Measurements from ENCODE around the gene FADS6. TPM values are rescaled to one million over a fixed set of nuclear protein-coding genes. Genes with fewer than 3 reads are reported as not detected.
A peak's percentile ranks its signal among the peaks of the same experiment; 100 is the strongest.

The FADS6 gene
- total and polyA plus RNA-seq, 4 donors: 1.9 to 8.7 (median 6.3) TPM

GRCh38 chr17:74875977-74876593 is 17.3 kb downstream of the FADS6 start:
- peaks cover 3% of the 10 kb centered on the region for H3K27me3 ChIP-seq (ENCODE audit: control insufficient read depth, insufficient read depth, low read length)
- H3K36me3 ChIP-seq (ENCODE audit: control insufficient read depth, insufficient read depth, low read length): peaks cover 2% of the 10 kb centered on the region
- H3K27ac ChIP-seq (ENCODE audit: low read depth, low read length): no peak overlapping the region
- WGBS (ENCODE audit: insufficient coverage): 34% methylated on average over 5 of the region's 6 CpGs
- H3K9me3 ChIP-seq (ENCODE audit: control insufficient read depth, insufficient read depth, low read length): no peaks in the 10 kb centered on the region
- no peak for DNase-seq (ENCODE audit: low read depth in 4 of 6, low spot score in 6 of 6)
- no peak overlapping the region for H3K4me3 ChIP-seq (ENCODE audit: low read depth, low read length)
- H3K4me1 ChIP-seq (ENCODE audit: control insufficient read depth, insufficient read depth, low read length): peaks cover 15% of the 10 kb centered on the region

- no peak overlapping the region for H3K27ac ChIP-seq (ENCODE audit: low read depth, low read length)
- H3K36me3 ChIP-seq (ENCODE audit: control insufficient read depth, insufficient read depth, low read length): peaks cover 2% of the 10 kb centered on the region
- H3K9me3 ChIP-seq (ENCODE audit: control insufficient read depth, insufficient read depth, low read length): no peaks in the 10 kb centered on the region
- peaks cover 15% of the 10 kb centered on the region for H3K4me1 ChIP-seq (ENCODE audit: control insufficient read depth, insufficient read depth, low read length)
- peak in 2 of 6 donors; percentile 78 to 80 for DNase-seq (ENCODE audit: low read depth in 4 of 6, low spot score in 6 of 6)
- no peak overlapping the region for H3K4me3 ChIP-seq (ENCODE audit: low read depth, low read length)
- H3K27me3 ChIP-seq (ENCODE audit: control insufficient read depth, insufficient read depth, low read length): no peaks in the 10 kb centered on the region
- WGBS (ENCODE audit: insufficient coverage): 62% methylated on average over 2 of the region's 5 CpGs
These were observed 18.1 kb downstream of the FADS6 start for GRCh38 chr17:74875155-74875976.

GRCh38 chr17:74874615-74875037 is 18.8 kb downstream of the FADS6 start:
- DNase-seq (ENCODE audit: low read depth in 4 of 6, low spot score in 6 of 6): no peak
- Histone ChIP-seq H3K27ac (ENCODE audit: low read depth, low read length) (no peak overlapping the region), H3K27me3 (ENCODE audit: control insufficient read depth, insufficient read depth, low read length) (no peaks in the 10 kb centered on the region), H3K4me3 (ENCODE audit: low read depth, low read length) (no peak overlapping the region), H3K36me3 (ENCODE audit: control insufficient read depth, insufficient read depth, low read length) (peaks cover 6% of the 10 kb centered on the region), H3K9me3 (ENCODE audit: control insufficient read depth, insufficient read depth, low read length) (no peaks in the 10 kb centered on the region), H3K4me1 (ENCODE audit: control insufficient read depth, insufficient read depth, low read length) (peaks cover 15% of the 10 kb centered on the region)
- no CpG with 5 or more reads among the region's 5 CpGs for WGBS (ENCODE audit: insufficient coverage)

- WGBS (ENCODE audit: insufficient coverage): 78% methylated on average over 4 of the region's 6 CpGs
- Histone ChIP-seq H3K4me3 (ENCODE audit: low read depth, low read length) (peak overlapping the region; percentile 81), H3K27me3 (ENCODE audit: control insufficient read depth, insufficient read depth, low read length) (no peaks in the 10 kb centered on the region), H3K36me3 (ENCODE audit: control insufficient read depth, insufficient read depth, low read length) (peaks cover 6% of the 10 kb centered on the region), H3K27ac (ENCODE audit: low read depth, low read length) (peak overlapping the region; percentile 86), H3K4me1 (ENCODE audit: control insufficient read depth, insufficient read depth, low read length) (peaks cover 15% of the 10 kb centered on the region), H3K9me3 (ENCODE audit: control insufficient read depth, insufficient read depth, low read length) (no peaks in the 10 kb centered on the region)
- DNase-seq (ENCODE audit: low read depth in 4 of 6, low spot score in 6 of 6): no peak
These were observed 19.4 kb downstream of the FADS6 start for GRCh38 chr17:74873874-74874614.

- peak; percentile 99 to 100 (median 100) for DNase-seq (ENCODE audit: low read depth in 4 of 6, low spot score in 6 of 6)
- no peaks in the 10 kb centered on the region for H3K9me3 ChIP-seq (ENCODE audit: control insufficient read depth, insufficient read depth, low read length)
- H3K27ac ChIP-seq (ENCODE audit: low read depth, low read length): peak overlapping the region; percentile 86
- peak overlapping the region; percentile 81 for H3K4me3 ChIP-seq (ENCODE audit: low read depth, low read length)
- peaks cover 6% of the 10 kb centered on the region for H3K36me3 ChIP-seq (ENCODE audit: control insufficient read depth, insufficient read depth, low read length)
- 0% methylated on average over 26 of the region's 55 CpGs for whole genome bisulfite sequencing (ENCODE audit: insufficient coverage)
- peaks cover 15% of the 10 kb centered on the region for H3K4me1 ChIP-seq (ENCODE audit: control insufficient read depth, insufficient read depth, low read length)
- H3K27me3 ChIP-seq (ENCODE audit: control insufficient read depth, insufficient read depth, low read length): no peaks in the 10 kb centered on the region
These were observed 20.2 kb downstream of the FADS6 start for GRCh38 chr17:74873037-74873873.

- Histone ChIP-seq H3K9me3 (ENCODE audit: control insufficient read depth, insufficient read depth, low read length) (no peaks in the 10 kb centered on the region), H3K36me3 (ENCODE audit: control insufficient read depth, insufficient read depth, low read length) (peaks cover 6% of the 10 kb centered on the region), H3K27me3 (ENCODE audit: control insufficient read depth, insufficient read depth, low read length) (no peaks in the 10 kb centered on the region), H3K4me3 (ENCODE audit: low read depth, low read length) (peak within 1 kb of the TSS; percentile 81), H3K4me1 (ENCODE audit: control insufficient read depth, insufficient read depth, low read length) (peaks cover 15% of the 10 kb centered on the region), H3K27ac (ENCODE audit: low read depth, low read length) (peak within 1 kb of the TSS; percentile 86)
- WGBS (ENCODE audit: insufficient coverage): 6% methylated on average over 38 of the region's 38 CpGs
- no peak for DNase-seq (ENCODE audit: low read depth in 4 of 6, low spot score in 6 of 6)
These were observed 21.0 kb downstream of the FADS6 start, which contains the start of gene FDXR for GRCh38 chr17:74872313-74873036. Gene FDXR, minus strand, starts transcription at chr17:74872994. Its CDS starts 50 bp downstream, at chr17:74872944.

GRCh38 chr17:74871356-74872076 is 21.9 kb downstream of the FADS6 start:
- Histone ChIP-seq H3K4me1 (ENCODE audit: control insufficient read depth, insufficient read depth, low read length) (peaks cover 15% of the 10 kb centered on the region), H3K9me3 (ENCODE audit: control insufficient read depth, insufficient read depth, low read length) (no peaks in the 10 kb centered on the region), H3K27me3 (ENCODE audit: control insufficient read depth, insufficient read depth, low read length) (no peaks in the 10 kb centered on the region), H3K4me3 (ENCODE audit: low read depth, low read length) (no peak overlapping the region), H3K27ac (ENCODE audit: low read depth, low read length) (no peak overlapping the region), H3K36me3 (ENCODE audit: control insufficient read depth, insufficient read depth, low read length) (peaks cover 9% of the 10 kb centered on the region)
- DNase-seq (ENCODE audit: low read depth in 4 of 6, low spot score in 6 of 6): no peak
- WGBS (ENCODE audit: insufficient coverage): 76% methylated on average over 8 of the region's 11 CpGs

- Histone ChIP-seq H3K27me3 (ENCODE audit: control insufficient read depth, insufficient read depth, low read length) (no peaks in the 10 kb centered on the region), H3K36me3 (ENCODE audit: control insufficient read depth, insufficient read depth, low read length) (peaks cover 17% of the 10 kb centered on the region), H3K27ac (ENCODE audit: low read depth, low read length) (no peak overlapping the region), H3K9me3 (ENCODE audit: control insufficient read depth, insufficient read depth, low read length) (no peaks in the 10 kb centered on the region), H3K4me1 (ENCODE audit: control insufficient read depth, insufficient read depth, low read length) (peaks cover 15% of the 10 kb centered on the region), H3K4me3 (ENCODE audit: low read depth, low read length) (no peak overlapping the region)
- DNase-seq (ENCODE audit: low read depth in 4 of 6, low spot score in 6 of 6): peak in 1 of 6 donors; percentile 44
- WGBS (ENCODE audit: insufficient coverage): 100% methylated on average over 1 of the region's 3 CpGs
These were observed 22.9 kb downstream of the FADS6 start for GRCh38 chr17:74870512-74870911.

Measured in spinal cord (tissue), 10 donors.